SK-N-MC (cell line): ENCODE results near the gene STK39.

Source experiments
- DNase-seq: peaks from one replicate; pipeline ENCODE4 v3.0.0-alpha.2; 2011; ENCODE audit warnings: low read depth, low spot score
- H3K27ac ChIP-seq: fragments of 200-600 bp; sonication (generic); 2 replicates; pipeline ENCODE4 v1.5.1; 2016; ENCODE audit warnings: mixed run types
- H3K36me3 ChIP-seq: fragments of 200-600 bp; sonication (generic); 2 replicates; pipeline ENCODE4 v1.6.1; 2017; ENCODE audit warnings: antibody characterized with exemption, low read length, mixed read lengths; ENCODE audit not compliant: insufficient read depth
- H3K4me3 ChIP-seq: fragments of 200-600 bp; sonication (generic); 2 replicates; pipeline ENCODE4 v1.5.1; 2016
- H3K9ac ChIP-seq: fragments of 200-600 bp; sonication (generic); 2 replicates; pipeline ENCODE4 v1.8.0; 2017; ENCODE audit warnings: mixed run types, mixed read lengths; ENCODE audit not compliant: insufficient read length
- H3K9me3 ChIP-seq: fragments of 200-600 bp; sonication (generic); 2 replicates; pipeline ENCODE4 v1.6.1; 2017; ENCODE audit warnings: low read depth, mild to moderate bottlenecking, antibody characterized with exemption, low read length, moderate library complexity, mixed read lengths
- EZH2 ChIP-seq: fragments of 200-600 bp; sonication (generic); IDR thresholded peaks from one replicate; pipeline ENCODE4 v1.6.1; 2017; ENCODE audit warnings: antibody characterized with exemption
- FOXP2 ChIP-seq: optimal IDR thresholded peaks from 2 replicates; pipeline ENCODE3; 2011; ENCODE audit warnings: mild to moderate bottlenecking, moderate library complexity; ENCODE audit not compliant: insufficient read depth; ENCODE audit errors: extremely low read length, control extremely low read depth
- POLR2AphosphoS5 ChIP-seq: IDR thresholded peaks from 2 replicates; pipeline ENCODE4 v1.6.1; 2012; ENCODE audit warnings: mild to moderate bottlenecking, low read depth, low read length, borderline replicate concordance

Gene STK39

DNA sequence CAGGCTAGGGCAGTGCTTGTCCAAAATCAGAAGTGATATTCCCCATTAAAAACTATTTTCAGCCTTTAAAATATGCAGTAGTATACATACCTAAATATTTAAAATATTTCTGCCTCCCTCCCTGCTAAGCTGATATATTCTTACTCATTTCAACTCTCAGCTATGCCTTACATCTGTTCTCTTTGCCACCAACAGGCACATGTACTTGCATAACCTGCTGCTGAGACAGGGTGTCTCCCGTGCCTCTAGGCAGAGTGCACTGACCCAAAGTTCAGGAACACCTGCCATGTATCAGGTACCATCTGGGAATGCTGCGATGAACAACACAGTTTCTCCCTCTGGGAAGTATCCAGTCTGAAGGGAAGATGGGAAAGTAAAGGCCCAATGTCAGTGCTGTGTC is 91.7 kb downstream of the STK39 start:
- no peak overlapping the region for H3K4me3 ChIP-seq
- H3K36me3 ChIP-seq: no peaks in the 10 kb centered on the region
- DNase-seq: no peak
- no peak for TF ChIP-seq POLR2AphosphoS5
- no peak for TF ChIP-seq EZH2
- no peak for TF ChIP-seq FOXP2
- H3K9ac ChIP-seq: no peak overlapping the region
- H3K9me3 ChIP-seq: no peaks in the 10 kb centered on the region
- H3K27ac ChIP-seq: peak overlapping the region; percentile 93

DNA sequence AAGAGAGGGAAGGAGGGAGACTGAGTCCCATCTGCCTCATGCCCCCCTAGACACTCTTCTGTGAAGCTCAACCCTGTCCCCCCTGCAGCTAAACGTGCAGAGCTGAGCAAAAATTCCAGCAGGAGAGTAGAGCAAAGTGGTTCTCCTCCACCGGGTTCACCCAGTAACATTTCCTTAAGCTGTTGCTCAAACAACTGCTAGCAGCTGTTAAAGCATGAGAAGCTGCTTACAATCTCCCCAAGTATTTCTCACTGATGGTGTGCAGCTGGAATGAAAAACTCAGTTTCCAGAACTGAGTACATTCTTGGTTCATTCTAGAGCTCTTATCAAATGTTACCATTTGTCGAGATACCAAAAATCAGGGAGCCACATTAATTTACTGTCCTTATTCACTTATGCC is 92.3 kb downstream of the STK39 start:
- H3K9me3 ChIP-seq: no peaks in the 10 kb centered on the region
- TF ChIP-seq POLR2AphosphoS5 (no peak), FOXP2 (no peak), EZH2 (no peak)
- H3K36me3 ChIP-seq: no peaks in the 10 kb centered on the region
- peak overlapping the region; percentile 44 for H3K27ac ChIP-seq
- H3K4me3 ChIP-seq: no peak overlapping the region
- H3K9ac ChIP-seq: no peak overlapping the region
- no peak for DNase-seq

DNA sequence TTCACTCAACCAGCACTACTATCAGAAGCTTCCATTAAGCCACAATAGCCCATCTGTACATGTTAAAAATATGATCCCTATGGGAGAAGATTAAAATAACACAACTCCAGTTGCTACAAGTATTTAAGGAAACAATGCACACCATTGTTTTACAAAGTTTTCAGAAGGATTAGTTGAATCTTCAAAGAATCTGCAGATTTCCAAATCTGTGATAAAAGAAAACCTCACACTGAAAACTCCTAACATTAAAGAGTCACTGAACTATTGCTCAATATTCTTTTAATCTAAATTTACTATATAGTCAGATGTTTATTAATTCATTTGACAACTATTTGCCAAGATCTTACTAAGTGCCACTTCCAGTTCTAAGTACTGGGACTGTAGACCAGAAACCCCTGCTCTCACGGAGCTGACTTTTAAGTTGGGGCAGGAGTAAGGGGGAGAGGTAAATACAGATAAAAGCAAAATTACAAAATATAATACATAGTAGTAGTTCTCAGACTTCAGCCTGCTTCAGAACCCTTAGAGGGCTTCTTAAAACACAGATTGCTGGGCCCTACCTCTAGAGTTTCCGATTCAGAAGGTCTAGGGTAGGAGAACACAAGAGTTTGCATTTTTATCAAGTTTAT is 94.4 kb downstream of the STK39 start:
- Histone ChIP-seq H3K9me3 (no peaks in the 10 kb centered on the region), H3K27ac (no peak overlapping the region), H3K9ac (no peak overlapping the region), H3K36me3 (no peaks in the 10 kb centered on the region), H3K4me3 (no peak overlapping the region)
- TF ChIP-seq EZH2 (no peak), FOXP2 (no peak), POLR2AphosphoS5 (no peak)
- DNase-seq: no peak

DNA sequence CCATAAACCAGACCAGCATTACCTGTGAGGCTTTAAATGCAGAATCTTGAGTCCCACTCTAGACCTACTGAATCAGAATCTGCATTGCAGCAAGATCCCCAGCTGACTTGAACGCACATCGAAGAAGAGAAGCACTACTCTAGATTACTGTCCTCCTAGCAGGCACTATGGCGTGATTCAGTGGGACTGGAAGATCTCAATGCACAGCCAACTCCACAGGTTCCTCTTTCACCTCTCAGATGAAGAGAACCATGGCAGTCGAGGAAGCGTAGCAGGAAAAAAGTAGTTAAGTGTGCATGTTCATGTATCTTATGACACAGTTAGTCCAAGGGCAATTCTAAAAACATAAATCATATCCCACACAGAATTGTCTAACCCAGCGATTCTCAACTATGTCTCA is 97.4 kb downstream of the STK39 start:
- H3K36me3 ChIP-seq: no peaks in the 10 kb centered on the region
- no peak overlapping the region for H3K27ac ChIP-seq
- no peak overlapping the region for H3K9ac ChIP-seq
- H3K4me3 ChIP-seq: no peak overlapping the region
- no peak for TF ChIP-seq POLR2AphosphoS5
- no peak for TF ChIP-seq FOXP2
- DNase-seq: no peak
- no peaks in the 10 kb centered on the region for H3K9me3 ChIP-seq

DNA sequence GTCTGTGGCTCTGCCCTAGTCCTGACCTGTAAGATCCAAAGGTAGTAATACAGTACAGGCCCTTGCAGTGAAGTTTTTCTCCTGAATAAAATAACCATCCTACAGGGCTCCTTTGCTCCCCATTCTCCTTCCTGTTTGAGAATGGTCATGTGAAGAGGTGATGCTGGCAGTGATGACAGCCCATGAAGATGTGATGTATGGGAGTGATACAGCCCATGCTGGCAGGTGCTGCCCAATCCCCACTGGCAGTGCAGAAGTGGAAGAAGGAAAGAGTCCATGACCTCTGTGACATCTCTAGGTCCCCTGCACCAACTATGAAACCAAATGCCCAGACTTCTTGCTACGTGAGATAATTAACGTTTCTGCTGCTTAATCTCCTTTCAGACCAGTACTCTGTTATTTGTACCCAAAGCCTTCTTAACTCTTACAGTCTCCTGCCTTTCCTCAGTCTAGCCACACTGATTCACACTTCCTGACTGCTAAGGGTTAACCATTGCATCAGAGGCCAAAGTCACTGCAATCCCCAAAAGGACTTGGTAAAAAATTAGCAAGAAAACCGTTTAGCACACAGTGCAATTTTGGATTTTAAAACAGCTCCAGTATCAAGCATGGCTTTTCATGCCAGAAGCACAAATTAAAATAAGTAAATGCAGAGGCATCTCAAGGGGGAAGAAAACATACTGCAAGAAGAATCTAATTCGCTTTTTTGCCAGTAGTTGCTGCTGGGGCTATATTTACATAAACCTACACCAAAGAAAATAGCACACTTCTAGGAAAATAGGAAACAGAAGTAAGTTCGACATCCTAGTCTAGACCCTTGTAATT is 98.0 kb downstream of the STK39 start:
- Histone ChIP-seq H3K4me3 (no peak overlapping the region), H3K9ac (no peak overlapping the region), H3K36me3 (no peaks in the 10 kb centered on the region), H3K27ac (no peak overlapping the region), H3K9me3 (no peaks in the 10 kb centered on the region)
- TF ChIP-seq FOXP2: no peak
- no peak for TF ChIP-seq EZH2
- TF ChIP-seq POLR2AphosphoS5: no peak
- DNase-seq: no peak

DNA sequence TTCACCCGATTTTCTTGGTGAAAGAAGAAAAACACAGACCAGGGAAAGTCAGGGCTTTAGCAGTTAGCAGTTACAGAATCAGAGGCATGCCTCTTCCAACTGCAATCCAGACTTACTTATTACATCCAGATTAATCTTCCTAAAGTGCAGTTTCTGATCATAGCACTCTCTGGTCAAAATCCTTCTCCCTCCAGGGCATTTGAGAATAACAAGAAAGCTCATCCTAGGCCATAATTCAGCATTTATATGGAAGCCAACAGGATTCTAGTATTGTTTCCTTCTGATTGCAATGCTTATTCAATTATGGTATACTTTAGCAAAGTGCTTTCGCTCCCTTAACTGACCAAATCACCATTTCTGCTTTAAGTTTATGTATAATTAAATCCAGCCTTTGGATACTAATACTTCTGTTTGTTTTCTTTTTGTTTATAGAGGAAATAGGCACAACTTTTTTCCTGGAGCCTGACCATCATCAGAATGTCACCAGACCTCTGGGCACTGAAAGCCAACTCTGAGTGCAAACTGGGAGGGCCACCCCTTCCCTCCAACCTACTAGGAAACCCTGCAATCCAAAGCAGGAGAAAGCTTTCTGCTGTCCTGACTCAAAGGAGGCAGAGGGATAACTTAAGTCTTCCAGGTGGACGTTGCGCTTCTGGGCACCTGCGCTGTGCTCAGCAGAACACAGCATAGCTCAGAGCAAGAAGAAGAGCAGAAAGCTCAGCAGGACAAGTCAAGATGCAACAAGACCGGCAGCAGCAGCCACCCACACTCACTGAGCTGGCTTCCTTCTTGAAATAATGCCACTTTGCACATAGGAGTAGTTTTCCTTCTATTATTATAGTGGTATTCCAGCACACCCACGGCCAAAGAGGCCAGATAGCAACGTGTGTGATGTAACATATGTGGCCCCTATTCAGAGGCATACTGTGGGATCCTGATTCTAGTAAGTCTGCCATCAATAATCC is 99.3 kb downstream of the STK39 start:
- H3K27ac ChIP-seq: no peak overlapping the region
- no peak for DNase-seq
- no peaks in the 10 kb centered on the region for H3K36me3 ChIP-seq
- H3K9me3 ChIP-seq: no peaks in the 10 kb centered on the region
- no peak for TF ChIP-seq POLR2AphosphoS5
- TF ChIP-seq EZH2: no peak
- TF ChIP-seq FOXP2: no peak
- no peak overlapping the region for H3K4me3 ChIP-seq
- no peak overlapping the region for H3K9ac ChIP-seq

DNA sequence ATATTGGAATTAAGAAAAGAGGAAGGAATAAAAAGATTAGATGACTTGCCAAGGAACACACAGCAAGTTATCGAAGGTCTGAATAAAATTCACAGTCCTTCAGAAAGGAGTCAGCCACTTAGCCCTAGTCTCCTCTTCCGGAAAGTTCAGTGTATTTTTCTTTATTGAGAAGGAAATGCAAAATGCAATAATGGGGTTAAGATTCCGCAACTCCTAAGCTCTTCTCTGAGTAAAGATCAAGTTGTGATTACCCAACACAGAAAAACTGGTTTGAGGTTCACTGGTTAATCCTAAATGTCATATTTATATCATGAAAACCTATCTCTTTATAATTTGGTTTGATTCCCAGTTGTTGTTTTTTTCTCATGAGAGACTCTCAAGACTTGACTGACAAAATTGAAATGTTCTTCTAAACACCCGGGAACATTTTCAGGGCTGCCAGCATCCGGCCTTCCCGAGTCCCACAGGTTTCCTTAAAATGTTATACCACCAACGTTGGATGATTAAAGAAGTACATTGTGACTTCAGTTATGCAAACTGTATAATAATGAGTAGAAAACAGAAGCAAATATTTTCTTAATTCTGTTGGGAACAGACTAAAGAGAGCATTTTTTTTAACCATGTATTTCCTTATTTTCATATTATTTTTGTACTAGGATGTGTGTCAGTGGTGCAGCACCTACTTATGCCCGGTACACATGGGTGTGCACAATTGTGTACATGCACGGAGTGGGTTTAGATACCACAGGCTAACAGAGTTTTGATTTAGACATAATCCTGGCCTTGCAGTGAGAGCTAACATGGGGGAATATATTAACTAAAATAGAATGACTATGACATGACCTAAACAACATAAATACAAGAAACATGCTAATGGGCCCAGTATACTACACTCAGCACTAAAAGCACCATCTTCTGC is 100.2 kb downstream of the STK39 start:
- DNase-seq: no peak
- no peak overlapping the region for H3K27ac ChIP-seq
- H3K9ac ChIP-seq: no peak overlapping the region
- H3K36me3 ChIP-seq: no peaks in the 10 kb centered on the region
- no peak for TF ChIP-seq FOXP2
- no peak for TF ChIP-seq POLR2AphosphoS5
- no peak for TF ChIP-seq EZH2
- H3K4me3 ChIP-seq: no peak overlapping the region
- H3K9me3 ChIP-seq: no peaks in the 10 kb centered on the region
